Liver (tissue), 3 donors: ENCODE results near the gene METAP2.

Experiments
- ATF3 ChIP-seq: IDR thresholded peaks from 2 replicates; pipeline ENCODE4 v1.6.1; 2016; ENCODE audit warnings: antibody characterized with exemption
- CTCF ChIP-seq: fragments of 150-350 bp; IDR thresholded peaks from 2 replicates; pipeline ENCODE4 v1.5.1; 2017; ENCODE audit warnings: improper control_type of control experiment, low read depth, low read length; ENCODE audit not compliant: missing input control
- FOXA1 ChIP-seq: IDR thresholded peaks from 2 replicates; pipeline ENCODE4 v1.6.1; 2016; ENCODE audit warnings: antibody characterized with exemption
- JUND ChIP-seq, 2 donors: IDR thresholded peaks; 2 replicates each; pipeline ENCODE4 v1.6.1; 2016; ENCODE audit warnings: antibody characterized with exemption in 2 of 2
- RAD21 ChIP-seq, 2 donors: IDR thresholded peaks; 2 replicates each; pipeline ENCODE4 v1.6.1; 2016; ENCODE audit warnings: antibody characterized with exemption in 2 of 2, mild to moderate bottlenecking in 2 of 2
- RXRA ChIP-seq, 2 donors: IDR thresholded peaks; 2 replicates each; pipeline ENCODE4 v1.6.1; 2017 to 2018; ENCODE audit warnings: antibody characterized with exemption in 2 of 2, mild to moderate bottlenecking in 1 of 2
- TAF1 ChIP-seq: conservative IDR thresholded peaks from 2 replicates; pipeline ENCODE4 v1.6.1; 2016; ENCODE audit warnings: antibody characterized with exemption, mild to moderate bottlenecking
- YY1 ChIP-seq: IDR thresholded peaks from 2 replicates; pipeline ENCODE4 v1.6.1; 2016; ENCODE audit warnings: antibody characterized with exemption, mild to moderate bottlenecking
- donor health status: healthy.
- donor health status: healthy.

- TF ChIP-seq CTCF (no peak), FOXA1 (no peak), TAF1 (no peak), ATF3 (no peak), RAD21 (IDR thresholded peaks at IDR 0.05) (no peak), JUND (IDR thresholded peaks at IDR 0.05) (no peak), YY1 (no peak), RXRA (IDR thresholded peaks at IDR 0.05) (no peak)
Observed at GRCh38 chr12:95487024-95487423, 13.1 kb downstream of the METAP2 start.
